GM21528 (cell line): ENCODE data around the gene MC5R.

ENCODE experiments used
- ATAC-seq: cut with Tn5 transposase; IDR thresholded peaks from one replicate; pipeline ENCODE4 v1.9.1; 2021; ENCODE audit warnings: mild to moderate bottlenecking, moderate library complexity; ENCODE audit not compliant: unreplicated experiment, low FRiP score

MC5R gene

DNA sequence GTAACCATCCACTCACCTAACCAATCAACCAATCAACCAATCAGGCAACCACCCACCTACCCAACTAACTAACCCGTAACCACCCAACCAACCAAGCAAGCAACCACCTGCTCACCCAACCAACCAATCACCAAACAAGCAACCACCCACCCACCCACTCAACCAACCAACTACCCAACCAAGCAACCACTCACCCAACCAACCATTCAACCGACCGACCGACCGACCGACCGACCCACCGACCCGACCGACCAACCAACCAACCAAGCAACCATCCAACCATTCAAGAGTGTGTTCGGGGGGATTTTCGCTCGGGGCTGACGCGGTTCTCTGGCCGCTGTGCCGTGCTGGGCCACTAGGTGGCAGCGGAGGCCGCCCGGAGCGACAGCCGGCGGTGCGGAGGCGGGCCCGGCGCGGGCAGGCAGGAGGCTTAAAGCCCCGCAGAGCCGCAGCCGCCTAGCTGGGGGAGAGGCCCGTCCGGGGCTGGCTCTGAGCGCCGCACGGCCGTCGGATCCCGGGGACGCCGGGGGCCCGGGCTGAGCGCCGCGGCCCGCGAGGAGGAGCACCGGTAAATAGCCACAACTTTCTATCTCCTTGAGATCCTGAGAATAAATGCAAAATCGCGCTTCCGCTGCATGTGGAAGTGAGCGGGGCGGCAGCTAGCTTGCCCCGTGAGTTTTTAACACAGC is at the start of gene MC5R:
TSS of gene MC5R (plus strand) at position 443 of the 689 bp plus-strand sequence. CDS start 1,617 bp downstream, outside the sequence.
- peak; percentile 89 for ATAC-seq

- no peak for ATAC-seq
Measured at GRCh38 chr18:13775058-13775457, 48.9 kb upstream of the MC5R start.

DNA sequence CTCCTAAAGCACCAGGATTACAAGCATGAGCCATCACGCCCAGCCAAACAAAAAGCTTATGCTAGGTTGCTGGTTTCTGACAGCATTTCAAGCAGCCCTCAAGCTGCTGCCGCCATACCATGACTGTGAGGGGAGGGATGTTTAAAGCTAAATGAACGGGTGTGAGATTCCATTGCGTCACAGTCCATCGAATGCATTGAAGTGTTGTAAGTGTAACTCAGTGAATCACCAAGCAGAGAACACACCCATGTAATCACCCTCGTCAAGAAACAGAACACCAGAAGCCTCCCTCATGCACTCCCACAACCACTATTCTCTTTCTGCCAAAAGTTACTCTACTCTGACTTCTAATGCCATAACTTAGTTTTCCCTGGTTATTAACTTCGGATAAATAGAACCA is 32.8 kb upstream of the MC5R start:
- no peak for ATAC-seq

DNA sequence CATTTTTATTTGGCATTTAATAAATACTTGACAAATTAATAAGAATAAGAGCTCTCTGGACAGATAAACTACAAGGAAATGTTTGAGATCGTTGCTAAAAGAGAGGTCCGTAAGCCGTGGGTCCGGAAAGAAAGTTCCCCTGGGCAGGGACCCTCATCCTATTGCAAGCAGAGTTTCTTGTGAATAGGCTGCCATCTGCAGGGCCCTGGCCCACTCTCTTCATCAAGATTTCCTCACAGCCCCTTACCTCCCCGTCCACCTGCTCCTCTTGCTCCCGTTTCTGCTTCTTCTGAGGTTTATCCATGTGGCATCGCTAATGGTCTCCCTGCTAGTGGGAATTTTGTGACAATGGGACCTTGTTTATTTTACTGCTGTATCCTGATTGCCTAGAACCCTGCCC is 30.1 kb upstream of the MC5R start:
- ATAC-seq, result no peak

DNA sequence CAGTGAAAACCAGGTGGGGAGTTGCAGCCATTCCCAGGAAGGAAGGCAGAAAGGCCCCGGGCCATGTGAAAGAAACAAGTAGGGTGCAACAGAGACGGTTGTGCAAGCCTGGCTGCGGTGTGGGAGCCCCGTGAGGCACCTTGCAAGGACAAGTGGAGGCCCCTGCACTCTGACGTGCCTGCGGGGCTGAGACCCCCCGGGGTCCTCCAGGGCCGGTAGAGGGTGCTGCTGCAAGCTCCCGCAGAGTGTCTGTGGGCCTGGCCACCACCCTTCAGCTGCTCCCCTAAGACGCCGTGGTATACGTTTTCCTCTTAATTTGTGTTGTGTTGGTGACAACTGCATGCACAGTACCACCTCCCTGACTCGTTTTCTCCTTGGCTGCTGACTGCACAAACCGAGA is 27.4 kb upstream of the MC5R start:
- ATAC-seq, result no peak

- no peak for ATAC-seq
Measured at GRCh38 chr18:13797157-13797611, 26.8 kb upstream of the MC5R start.

GRCh38 chr18:13799396-13799795 is 24.6 kb upstream of the MC5R start:
- ATAC-seq, result no peak

- no peak for ATAC-seq
Measured at GRCh38 chr18:13800505-13801259, 23.3 kb upstream of the MC5R start.

DNA sequence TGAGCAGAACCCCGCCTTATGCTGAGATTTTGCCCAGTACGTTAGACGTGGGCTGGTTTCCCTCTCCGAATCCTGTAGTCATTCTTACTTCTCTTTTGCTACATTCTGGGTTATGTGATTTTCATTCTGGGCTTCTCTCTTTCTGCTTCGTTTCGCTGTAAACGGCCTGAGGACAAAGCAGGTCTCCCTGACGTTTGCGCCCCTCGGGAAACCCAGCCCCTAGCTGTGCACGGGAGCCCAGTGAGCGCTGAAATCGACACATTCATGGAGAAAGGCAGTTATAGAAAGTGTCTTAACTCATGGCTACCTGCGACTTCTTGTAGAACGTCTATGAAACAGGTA is 22.7 kb upstream of the MC5R start:
- ATAC-seq, result no peak

DNA sequence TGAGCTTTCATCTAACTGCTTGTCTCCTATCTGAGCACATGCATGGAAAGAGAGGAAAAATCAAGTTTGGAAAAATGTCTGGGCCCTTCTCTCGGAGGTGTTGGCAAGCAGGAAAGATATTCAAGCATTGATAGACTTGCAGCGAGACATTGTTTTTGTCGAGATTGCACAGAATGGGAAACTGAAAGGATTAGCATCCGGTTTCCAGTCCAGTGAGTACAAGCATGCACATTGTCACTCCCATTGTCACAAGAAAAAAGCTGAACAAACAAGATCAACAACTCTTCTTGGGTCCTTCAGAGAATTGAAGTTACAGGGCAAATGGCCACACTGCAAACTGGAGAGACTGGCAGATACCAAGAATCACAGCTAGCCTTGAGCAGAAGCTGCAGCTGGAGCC is 19.6 kb upstream of the MC5R start:
- ATAC-seq, result peak; percentile 61

DNA sequence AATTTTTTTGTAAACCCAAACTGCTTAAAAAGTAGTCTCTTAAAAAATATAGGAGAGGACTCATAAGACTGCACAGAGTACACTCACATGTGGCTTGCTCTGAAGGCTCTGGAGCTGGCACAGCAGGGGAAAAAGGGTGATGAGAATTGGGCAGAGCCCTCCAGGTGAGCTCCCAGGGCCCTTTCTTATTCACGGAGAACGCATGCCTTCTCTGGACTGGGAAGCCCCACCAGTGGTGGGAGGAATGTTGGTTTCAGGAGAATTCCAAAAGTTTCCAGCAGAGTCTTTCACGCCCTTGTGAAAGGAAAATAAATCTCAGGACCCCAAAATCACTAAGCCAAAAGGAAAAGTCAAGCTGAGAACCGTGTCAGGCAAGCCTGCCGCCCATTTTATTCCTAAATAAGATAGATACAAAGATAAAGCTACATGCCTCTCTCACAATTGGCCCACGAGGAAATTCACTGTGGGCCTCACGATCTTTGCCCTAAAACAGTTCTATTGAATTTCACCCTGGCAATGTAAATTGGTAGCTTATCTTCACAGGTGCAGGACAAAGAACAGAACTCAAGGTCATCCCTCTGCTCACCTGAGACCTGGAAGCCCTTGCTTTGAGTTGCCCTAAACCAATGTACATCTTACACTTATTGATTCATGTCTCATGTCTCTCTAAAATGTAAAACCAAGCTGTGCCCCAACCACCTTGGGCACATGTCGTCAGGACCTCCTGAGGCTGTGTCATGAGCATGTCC is 15.5 kb upstream of the MC5R start:
- ATAC-seq, result no peak

DNA sequence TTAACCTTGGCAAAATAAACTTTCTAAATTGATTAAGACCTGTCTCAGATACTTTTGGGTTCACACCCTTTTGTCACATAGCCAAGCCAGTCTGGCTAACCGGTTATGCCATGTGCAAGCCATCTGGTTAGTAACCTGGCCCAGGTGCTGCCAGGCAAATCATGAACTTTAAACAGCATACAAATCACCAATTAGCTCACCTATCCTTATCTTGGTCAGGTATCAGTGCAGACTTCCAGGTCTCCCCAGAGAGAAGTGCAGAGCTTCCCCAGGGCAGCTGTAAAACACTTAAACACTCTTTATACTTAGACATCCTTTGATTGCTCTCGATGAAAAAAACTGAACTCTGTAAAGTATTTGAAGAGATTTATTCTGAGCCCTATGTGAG is 14.9 kb upstream of the MC5R start:
- ATAC-seq, result no peak

DNA sequence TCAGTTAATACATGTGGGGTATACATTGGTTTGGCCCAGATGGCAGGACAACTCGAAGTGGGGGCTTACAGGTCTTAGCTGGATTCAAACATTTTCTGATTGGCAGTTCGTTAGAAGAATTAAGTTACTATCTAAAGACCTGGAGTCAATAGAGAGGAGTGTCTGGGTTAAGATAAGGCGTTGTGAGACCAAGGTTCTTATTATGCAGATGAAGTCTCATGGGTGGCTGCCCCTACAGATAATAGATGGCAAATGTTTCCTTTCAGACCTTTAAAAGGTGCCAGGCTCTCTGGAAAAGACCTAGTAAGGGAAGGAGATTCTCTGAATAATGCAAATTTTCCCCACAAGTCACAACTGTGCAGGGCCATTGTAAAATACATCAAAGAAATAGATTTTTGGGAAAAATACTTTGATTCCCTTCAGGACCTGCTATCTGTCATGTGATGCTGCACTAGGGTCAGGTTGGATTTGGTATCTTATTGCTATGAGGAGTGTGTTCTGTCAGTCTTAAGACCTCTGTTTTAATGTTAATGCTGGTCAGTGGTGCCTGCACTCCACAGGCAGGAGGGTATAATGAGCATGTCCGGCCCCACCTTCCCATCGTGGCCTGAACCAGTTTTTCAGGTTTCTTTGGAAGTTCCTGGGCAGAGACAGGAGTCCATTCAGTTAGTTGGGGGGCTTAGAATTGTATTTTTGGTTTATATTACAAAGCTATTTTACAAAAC is 14.3 kb upstream of the MC5R start:
- no peak for ATAC-seq

DNA sequence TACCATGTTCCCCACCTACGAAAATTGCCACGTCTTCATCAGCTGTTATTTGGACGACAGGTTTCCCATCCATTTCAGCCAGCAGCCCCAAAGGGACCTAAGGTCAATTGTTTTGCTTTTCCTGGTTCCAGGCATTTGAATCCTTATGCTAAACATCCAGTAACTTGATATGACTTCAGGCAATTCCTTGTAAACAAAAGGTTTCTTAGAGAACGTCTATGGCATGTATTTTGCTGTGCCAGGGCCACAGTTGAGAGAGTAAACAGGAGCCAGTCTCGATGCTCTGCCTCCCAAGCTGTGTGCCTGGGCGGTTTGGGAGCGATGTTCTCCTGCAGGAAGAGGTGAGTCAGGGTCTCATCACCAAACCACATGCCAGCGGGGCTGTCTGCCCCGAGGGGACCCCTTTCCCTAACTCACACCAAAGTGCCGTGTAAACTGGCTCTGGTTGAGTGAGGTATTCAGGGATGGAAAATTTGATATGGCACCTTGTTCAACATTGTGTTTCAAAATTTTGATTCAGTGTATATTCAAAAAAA is 12.9 kb upstream of the MC5R start:
- no peak for ATAC-seq

DNA sequence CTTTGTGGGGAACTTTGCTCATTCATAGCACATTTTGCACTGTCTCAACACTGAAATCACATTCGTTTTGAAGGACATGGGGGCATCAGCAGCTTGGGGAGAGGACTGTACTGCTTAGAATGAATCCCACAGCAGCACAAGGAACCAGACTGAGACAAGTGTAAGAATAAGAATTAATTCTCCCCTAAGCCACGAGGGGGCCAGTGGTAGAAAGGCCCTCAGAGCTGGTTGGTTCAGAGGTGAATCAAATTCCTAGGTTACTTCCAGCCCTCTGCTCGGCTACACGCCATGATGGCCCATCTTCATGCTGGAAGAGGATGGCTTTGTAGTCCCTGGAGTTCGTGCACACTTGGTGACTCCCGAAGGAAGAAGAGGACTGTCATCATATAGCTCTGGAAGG is 12.0 kb upstream of the MC5R start:
- no peak for ATAC-seq

DNA sequence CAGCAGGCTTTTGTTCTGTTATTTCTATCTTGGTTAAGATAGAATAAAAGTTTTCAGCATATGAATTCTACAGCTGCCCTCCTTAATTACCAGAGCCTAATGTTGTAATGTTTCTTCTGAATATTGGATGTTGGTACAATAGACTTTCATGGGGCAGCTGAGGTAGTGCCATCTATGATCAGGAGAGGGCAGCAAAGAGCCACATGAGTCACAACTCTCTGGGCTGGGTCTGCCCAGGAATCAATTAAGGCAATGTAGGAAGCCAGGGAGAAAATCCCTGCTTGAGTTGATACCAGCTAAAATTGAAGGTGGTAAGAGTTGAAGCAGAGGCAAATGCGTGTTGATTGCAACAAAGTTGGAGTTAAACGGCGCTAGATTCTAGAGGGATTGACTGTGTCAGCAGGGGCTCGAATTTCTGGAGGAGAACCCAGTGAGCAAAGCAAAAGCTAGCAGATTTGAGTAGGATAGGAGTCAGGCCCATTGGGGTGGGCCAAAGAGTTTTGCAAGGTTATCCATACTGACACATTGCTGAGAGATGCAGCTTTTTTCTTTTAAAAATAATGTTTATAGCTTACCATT is 10.6 kb upstream of the MC5R start:
- peak; percentile 81 for ATAC-seq

DNA sequence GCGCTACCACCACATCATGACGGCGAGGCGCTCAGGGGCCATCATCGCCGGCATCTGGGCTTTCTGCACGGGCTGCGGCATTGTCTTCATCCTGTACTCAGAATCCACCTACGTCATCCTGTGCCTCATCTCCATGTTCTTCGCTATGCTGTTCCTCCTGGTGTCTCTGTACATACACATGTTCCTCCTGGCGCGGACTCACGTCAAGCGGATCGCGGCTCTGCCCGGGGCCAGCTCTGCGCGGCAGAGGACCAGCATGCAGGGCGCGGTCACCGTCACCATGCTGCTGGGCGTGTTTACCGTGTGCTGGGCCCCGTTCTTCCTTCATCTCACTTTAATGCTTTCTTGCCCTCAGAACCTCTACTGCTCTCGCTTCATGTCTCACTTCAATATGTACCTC is 2.3 kb downstream of the MC5R start:
- no peak for ATAC-seq

DNA sequence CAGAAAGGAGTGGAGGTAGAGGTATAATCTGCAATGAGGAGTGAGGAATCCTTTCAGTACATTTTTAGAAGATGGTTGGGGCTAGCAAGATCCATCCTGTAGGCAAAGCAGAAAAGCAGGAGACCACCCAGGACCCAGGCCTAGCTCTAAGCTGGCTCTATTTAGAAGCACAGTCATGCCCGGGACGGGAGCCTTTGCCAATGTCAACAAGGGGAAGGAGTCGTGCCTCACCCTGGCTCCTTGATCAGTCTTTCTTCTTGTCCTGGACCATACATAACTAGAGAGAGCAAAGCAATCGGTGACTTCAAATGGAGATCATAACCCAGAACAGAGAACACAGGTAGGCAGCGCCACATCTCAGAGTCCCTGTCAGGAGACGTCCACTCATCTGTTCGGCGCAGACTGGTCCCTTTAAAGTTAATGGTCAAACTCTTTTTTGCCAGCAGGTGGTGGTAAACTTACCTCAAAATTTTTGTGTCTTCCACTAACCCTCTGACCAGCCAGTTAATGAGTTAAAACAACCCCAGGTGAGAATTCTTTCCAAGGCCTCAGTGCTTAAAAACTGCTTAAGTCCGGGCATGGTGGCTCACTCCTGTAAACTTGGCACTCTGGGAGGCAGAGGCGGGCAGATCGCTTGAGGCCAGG is 8.0 kb downstream of the MC5R start:
- ATAC-seq, result no peak

DNA sequence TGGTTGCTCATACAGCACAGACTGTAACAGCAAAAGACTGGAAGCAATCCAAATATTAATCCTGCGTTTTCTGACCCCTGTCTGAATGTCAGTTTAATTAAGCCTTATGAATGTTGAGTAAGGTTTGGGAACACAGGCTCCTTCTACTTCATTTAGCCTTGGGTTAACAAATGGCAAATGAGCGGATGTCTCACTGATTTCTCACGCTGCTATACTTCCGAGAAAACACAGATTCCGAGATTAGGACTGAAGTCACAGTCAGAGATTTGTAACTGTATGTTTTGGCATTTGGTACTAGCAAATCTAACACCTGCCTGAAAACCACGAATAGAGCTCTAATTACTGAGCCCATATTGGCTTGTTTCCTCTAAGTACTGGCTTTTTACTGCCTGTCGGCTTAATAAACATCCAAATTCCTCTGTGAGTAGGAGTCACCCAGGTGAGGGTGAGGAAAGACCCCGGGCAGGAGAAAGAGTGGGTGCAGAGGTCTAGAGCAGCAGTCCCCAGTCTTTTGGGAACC is 10.6 kb downstream of the MC5R start:
- ATAC-seq, result no peak

GRCh38 chr18:13835202-13835601 is 11.3 kb downstream of the MC5R start:
- no peak for ATAC-seq
